Mucosa of descending colon (tissue), 3 donors: ENCODE measurements around the gene CAPS. TPM values are rescaled to one million over a fixed set of nuclear protein-coding genes. Genes with fewer than 3 reads are reported as not detected.

Experiments used
- ATAC-seq: fragments of 200-7000 bp; cut with Tn5 transposase; one replicate; pipeline ENCODE4 v1.9.1; 2020; ENCODE audit warnings: mild to moderate bottlenecking, moderate library complexity
- DNase-seq, 3 donors: peaks; one replicate each; pipeline ENCODE4 v3.0.0-alpha.2; 2020
- H3K36me3 ChIP-seq: fragments of 200-600 bp; one replicate; pipeline ENCODE4 v1.8.0; 2021; ENCODE audit warnings: low read depth, mild to moderate bottlenecking
- H3K4me1 ChIP-seq: fragments of 200-600 bp; one replicate; pipeline ENCODE4 v1.8.0; 2021; ENCODE audit warnings: low read depth, mild to moderate bottlenecking
- H3K4me3 ChIP-seq: fragments of 200-600 bp; one replicate; pipeline ENCODE4 v1.8.0; 2021; ENCODE audit warnings: mild to moderate bottlenecking
- H3K9me3 ChIP-seq: fragments of 200-600 bp; one replicate; pipeline ENCODE4 v1.8.0; 2021; ENCODE audit warnings: mild to moderate bottlenecking
- CTCF ChIP-seq: fragments of 200-600 bp; IDR thresholded peaks from one replicate; pipeline ENCODE4 v1.8.0; 2022; ENCODE audit warnings: antibody characterized with exemption, mild to moderate bottlenecking
- intact Hi-C, 2 donors: fragments of 100-400 bp; cut with DNase I in 1 of 2; cut with micrococcal nuclease in 1 of 2; formaldehyde crosslinking; loops; one replicate each; pipeline versions ENCODE4 v1.11.0 to v1.11.1; 2022; cut with DNase I, micrococcal nuclease
- total RNA-seq, 3 donors: library from RNA; stranded (reverse); fragmentation: NEBNext Ultra II Directional in 2 of 3; extraction: Animal tissue kit (Norgen Biotek cat#: 25700) in 2 of 3; gene quantifications; one replicate each; pipeline versions ENCODE4 v1.2.1 to v1.2.4, GENCODE V29; 2021 to 2023
- donor health status: DM: no; HTN: no; CAD: no; lungs with moderate emphysema.
- donor health status: DM: no; HTN: no; CAD: no.
- donor health status: DM: no; HTN: yes; CAD: no.

The CAPS gene
- total RNA-seq, 3 donors from 2014 or later = 9.5 to 20.2 (median 16.4) TPM

GRCh38 chr19:5918463-5919079 is 4.5 kb downstream of the CAPS start:
- H3K9me3 ChIP-seq = no peaks in the 10 kb centered on the region
- TF ChIP-seq CTCF = no peak
- intact Hi-C loops = no loop called here
- peaks cover 14% of the 10 kb centered on the region for H3K4me1 ChIP-seq
- DNase-seq = no peak
- H3K4me3 ChIP-seq = no peak overlapping the region
- no peak for ATAC-seq
- peaks cover 7% of the 10 kb centered on the region for H3K36me3 ChIP-seq

GRCh38 chr19:5921516-5922160 is 7.6 kb downstream of the CAPS start:
- H3K9me3 ChIP-seq = no peaks in the 10 kb centered on the region
- no peak overlapping the region for H3K4me3 ChIP-seq
- no peak for ATAC-seq
- no peak for DNase-seq
- no peak for TF ChIP-seq CTCF
- intact Hi-C loops = no loop called here
- H3K4me1 ChIP-seq = peaks cover 10% of the 10 kb centered on the region
- peaks cover 14% of the 10 kb centered on the region for H3K36me3 ChIP-seq

GRCh38 chr19:5922161-5922545 is 8.1 kb downstream of the CAPS start:
- Histone ChIP-seq H3K4me1 (peaks cover 13% of the 10 kb centered on the region), H3K36me3 (peaks cover 14% of the 10 kb centered on the region), H3K9me3 (no peaks in the 10 kb centered on the region), H3K4me3 (no peak overlapping the region)
- no peak for DNase-seq
- intact Hi-C loops = no loop called here
- no peak for TF ChIP-seq CTCF
- no peak for ATAC-seq

- intact Hi-C loops = no loop called here
- TF ChIP-seq CTCF = no peak
- peaks cover 14% of the 10 kb centered on the region for H3K4me1 ChIP-seq
- H3K4me3 ChIP-seq = no peak overlapping the region
- ATAC-seq (no peak), DNase-seq (no peak)
- H3K36me3 ChIP-seq = peaks cover 14% of the 10 kb centered on the region
- H3K9me3 ChIP-seq = no peaks in the 10 kb centered on the region
These were observed 9.3 kb downstream of the CAPS start for GRCh38 chr19:5923356-5923755.

GRCh38 chr19:5925830-5926427 is 11.9 kb downstream of the CAPS start:
- DNase-seq = peak in 1 of 3 donors; percentile 75
- Histone ChIP-seq H3K36me3 (peaks cover 14% of the 10 kb centered on the region), H3K9me3 (no peaks in the 10 kb centered on the region), H3K4me3 (no peak overlapping the region), H3K4me1 (peaks cover 14% of the 10 kb centered on the region)
- intact Hi-C loops = no loop called here
- ATAC-seq = peak; percentile 68
- no peak for TF ChIP-seq CTCF
